SK-N-SH (cell line): ENCODE measurements around the gene GNA15.

ENCODE experiments used
- CTCF ChIP-seq: fragments of 200-600 bp; sonication (generic); IDR thresholded peaks from 2 replicates; pipeline ENCODE4 v1.6.1; 2017; ENCODE audit warnings: antibody characterized with exemption, mild to moderate bottlenecking, moderate library complexity
- EP300 ChIP-seq, 2 experiments: IDR thresholded peaks; 2 replicates each; pipeline versions ENCODE4 v1.4.0 to v1.6.1; 2012; ENCODE audit warnings: borderline replicate concordance in 1 of 2, low read depth in 1 of 2, low read length in 1 of 2
- EZH2phosphoT487 ChIP-seq: fragments of 200-600 bp; sonication (generic); IDR thresholded peaks from 2 replicates; pipeline ENCODE4 v1.6.1; 2017; ENCODE audit warnings: low read depth, mixed run types, mild to moderate bottlenecking, antibody characterized with exemption, moderate library complexity, borderline replicate concordance
- GATA2 ChIP-seq: sonication (generic); formaldehyde crosslinking; IDR thresholded peaks from 2 replicates; pipeline ENCODE4 v1.5.0; 2020; ENCODE audit warnings: mild to moderate bottlenecking, missing genetic modification reagents
- MAX ChIP-seq: IDR thresholded peaks from 2 replicates; pipeline ENCODE4 v1.4.0; 2012; ENCODE audit warnings: low read depth
- POLR2AphosphoS5 ChIP-seq: IDR thresholded peaks from 2 replicates; pipeline ENCODE4 v1.6.1; 2012; ENCODE audit warnings: low read depth, low read length
- RAD21 ChIP-seq: IDR thresholded peaks from 2 replicates; pipeline ENCODE4 v1.6.1; 2012; ENCODE audit warnings: mild to moderate bottlenecking, low read length
- REST ChIP-seq: IDR thresholded peaks from 2 replicates; pipeline ENCODE4 v1.6.1; 2012; ENCODE audit warnings: mild to moderate bottlenecking, low read depth, low read length, moderate library complexity
- RFX5 ChIP-seq: IDR thresholded peaks from 2 replicates; pipeline ENCODE4 v1.6.1; 2012; ENCODE audit warnings: mild to moderate bottlenecking, improper control_type of control experiment, low read length
- RXRA ChIP-seq: IDR thresholded peaks from 2 replicates; pipeline ENCODE4 v1.4.0; 2012; ENCODE audit warnings: low read depth, mild to moderate bottlenecking, borderline replicate concordance
- SMC3 ChIP-seq: IDR thresholded peaks from 2 replicates; pipeline ENCODE4 v1.6.1; 2012; ENCODE audit warnings: low read depth, low read length, improper control_type of control experiment
- YY1 ChIP-seq: IDR thresholded peaks from 2 replicates; pipeline ENCODE4 v1.4.0; 2012; ENCODE audit warnings: low read depth, mild to moderate bottlenecking
- ZBTB33 ChIP-seq: IDR thresholded peaks from 2 replicates; pipeline ENCODE4 v1.4.0; 2012; ENCODE audit warnings: low read depth, borderline replicate concordance

- TF ChIP-seq EP300 (IDR thresholded peaks at IDR 0.05; ENCODE audit: borderline replicate concordance in 1 of 2, low read depth in 1 of 2, low read length in 1 of 2): no peak
- no peak for TF ChIP-seq CTCF
- no peak for TF ChIP-seq EZH2phosphoT487
- no peak for TF ChIP-seq ZBTB33
- TF ChIP-seq POLR2AphosphoS5: no peak
- no peak for TF ChIP-seq REST
- TF ChIP-seq YY1: no peak
- no peak for TF ChIP-seq RXRA
- TF ChIP-seq SMC3: no peak
- TF ChIP-seq MAX: no peak
- TF ChIP-seq GATA2 (CRISPR knock-in tag): no peak
- no peak for TF ChIP-seq RFX5
- TF ChIP-seq RAD21: no peak
Measured at GRCh38 chr19:3096267-3096901, 39.4 kb upstream of the GNA15 start.
